Activated naive CD8-positive, alpha-beta T cell treated with anti-CD3 and anti-CD28 coated beads, Interleukin-2, amount 50 U/mL, for 24 hours (primary cell): ENCODE measurements around the gene MAP1LC3B2.

Experiments
- ATAC-seq: fragments of 150-1000 bp; cut with Tn5 transposase; one replicate; pipeline ENCODE4 v1.10.0; 2021
- DNase-seq: peaks from one replicate; pipeline ENCODE4 v3.0.0; 2021
- H3K27ac Mint-ChIP-seq: one replicate; pipeline ENCODE4 v1.8.0; 2021; ENCODE audit warnings: mild to moderate bottlenecking, mixed read lengths
- H3K27me3 Mint-ChIP-seq: one replicate; pipeline ENCODE4 v1.8.0; 2021; ENCODE audit warnings: mixed read lengths
- H3K36me3 Mint-ChIP-seq: one replicate; pipeline ENCODE4 v1.8.0; 2021; ENCODE audit warnings: low read depth, mixed read lengths
- H3K4me1 Mint-ChIP-seq: one replicate; pipeline ENCODE4 v1.8.0; 2021; ENCODE audit warnings: mixed read lengths
- H3K4me3 Mint-ChIP-seq: one replicate; pipeline ENCODE4 v1.8.0; 2021; ENCODE audit warnings: mild to moderate bottlenecking, moderate library complexity, mixed read lengths
- H3K9me3 Mint-ChIP-seq: one replicate; pipeline ENCODE4 v1.8.0; 2021; ENCODE audit warnings: mixed read lengths

MAP1LC3B2 gene

DNA sequence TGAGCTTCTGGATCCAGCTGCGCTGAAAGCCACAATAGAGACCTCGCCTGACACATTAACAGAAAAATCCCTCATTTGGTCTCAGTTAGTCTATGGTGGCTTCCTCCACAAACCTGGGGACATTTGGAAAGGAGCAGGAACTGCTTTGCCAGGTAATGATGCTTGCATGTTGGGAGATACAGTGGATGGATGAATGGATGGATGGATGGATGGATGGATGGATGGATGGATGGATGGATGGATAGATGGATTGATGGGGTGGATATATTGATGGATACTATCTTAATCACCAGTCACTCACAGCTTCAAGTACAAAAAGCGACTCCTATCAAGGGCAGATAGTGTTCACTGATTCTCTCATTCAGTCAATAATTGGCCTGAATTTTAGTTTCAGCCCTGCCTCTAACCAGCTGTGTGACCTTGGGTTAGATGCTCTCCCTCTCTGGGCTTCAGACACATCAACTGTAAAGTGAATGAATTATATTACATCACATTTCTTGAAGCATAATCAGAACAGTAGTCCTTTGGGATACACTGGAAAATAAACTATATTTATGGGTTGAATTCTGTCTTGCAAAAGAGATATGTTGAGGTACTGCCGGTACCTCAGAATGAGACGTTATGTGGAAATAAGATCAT, 29.3 kb downstream of the MAP1LC3B2 start:
- Mint-ChIP-seq H3K36me3 (no peaks in the 10 kb centered on the region), H3K9me3 (peaks cover 4% of the 10 kb centered on the region), H3K27ac (no peak overlapping the region), H3K4me3 (no peak overlapping the region), H3K27me3 (no peaks in the 10 kb centered on the region), H3K4me1 (peaks cover 11% of the 10 kb centered on the region)
- DNase-seq: no peak
- no peak for ATAC-seq

DNA sequence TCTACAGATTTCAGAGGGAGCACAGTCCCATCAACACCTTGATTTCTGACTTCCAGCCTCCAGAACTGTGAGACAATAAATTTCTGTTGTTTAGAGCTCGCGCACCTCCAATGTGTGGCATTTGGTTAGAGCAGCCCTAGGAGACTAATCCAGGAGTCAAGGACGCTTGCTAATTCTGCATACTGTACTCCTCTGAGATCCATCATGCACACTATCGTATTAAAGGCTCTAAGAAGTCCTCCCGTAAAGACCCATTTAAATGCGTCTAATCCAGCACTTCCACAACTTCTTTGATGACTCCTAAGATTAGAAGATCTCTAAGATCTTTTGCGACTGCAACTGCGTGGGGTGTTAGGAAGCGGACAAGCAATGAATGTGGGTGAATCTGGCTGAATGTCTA, 30.4 kb downstream of the MAP1LC3B2 start:
- ATAC-seq (no peak), DNase-seq (no peak)
- Mint-ChIP-seq H3K36me3 (no peaks in the 10 kb centered on the region), H3K27me3 (no peaks in the 10 kb centered on the region), H3K4me1 (peaks cover 18% of the 10 kb centered on the region), H3K27ac (no peak overlapping the region), H3K9me3 (peaks cover under 1% of the 10 kb centered on the region), H3K4me3 (no peak overlapping the region)

DNA sequence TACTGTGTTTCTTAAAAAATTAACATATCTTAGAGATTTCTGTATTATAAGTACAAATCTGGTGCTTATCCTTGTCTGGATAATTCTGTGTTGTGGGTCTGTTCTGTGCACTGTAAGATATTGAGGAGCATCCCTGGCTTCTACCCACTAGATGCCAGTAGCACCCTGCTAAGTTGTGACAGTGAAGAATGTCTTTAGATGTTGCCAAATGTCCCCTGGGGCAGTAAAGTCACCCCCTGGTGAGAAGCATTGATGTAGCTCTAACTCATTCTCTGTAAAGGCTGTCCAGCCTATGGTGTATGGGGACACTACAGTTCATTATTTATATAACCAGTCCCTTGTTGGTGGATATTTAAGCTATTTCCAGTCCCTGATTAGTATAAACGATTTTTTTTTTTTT, 31.4 kb downstream of the MAP1LC3B2 start:
- ATAC-seq (no peak), DNase-seq (no peak)
- Mint-ChIP-seq H3K9me3 (no peaks in the 10 kb centered on the region), H3K4me1 (peaks cover 25% of the 10 kb centered on the region), H3K27ac (no peak overlapping the region), H3K4me3 (no peak overlapping the region), H3K27me3 (no peaks in the 10 kb centered on the region), H3K36me3 (no peaks in the 10 kb centered on the region)

DNA sequence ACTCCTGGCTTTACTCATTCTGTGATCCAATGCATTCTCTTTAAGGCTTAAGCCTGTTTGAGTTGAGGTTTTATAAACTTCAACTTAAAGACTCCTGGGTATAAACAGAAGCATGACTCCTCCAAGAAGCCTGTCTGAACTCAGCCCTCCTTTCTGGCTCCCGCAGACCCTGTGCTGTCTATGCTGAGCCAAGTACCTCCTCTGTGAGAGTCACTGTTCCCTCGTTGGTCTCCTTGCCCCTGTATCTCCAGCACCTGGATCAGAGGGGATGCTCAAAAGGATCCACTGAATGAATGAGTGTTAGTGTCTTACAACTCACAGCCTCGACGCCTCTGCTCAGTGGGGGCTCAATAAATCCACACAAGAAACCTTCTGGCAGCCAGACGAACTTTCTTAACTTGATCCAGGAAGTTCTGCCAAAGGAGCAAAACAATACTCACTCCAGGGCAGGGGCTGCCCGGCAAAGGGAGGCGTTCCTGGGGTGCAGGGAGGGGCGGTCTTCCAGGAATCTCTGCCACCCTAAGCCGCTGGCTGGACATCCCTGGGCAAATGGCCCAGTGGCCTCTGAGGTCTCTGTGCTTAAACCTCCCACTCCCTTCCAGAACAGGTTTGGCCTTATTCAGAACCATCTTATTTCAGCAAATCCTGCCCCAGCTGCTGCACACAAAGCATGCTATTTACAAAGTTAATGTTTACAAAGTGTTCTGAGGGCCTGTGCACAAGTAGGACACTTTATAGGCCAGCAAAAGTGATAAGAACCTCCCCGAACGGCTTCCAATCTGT, 32.9 kb downstream of the MAP1LC3B2 start:
- no peak for DNase-seq
- no peaks in the 10 kb centered on the region for H3K9me3 Mint-ChIP-seq
- no peak overlapping the region for H3K4me3 Mint-ChIP-seq
- no peaks in the 10 kb centered on the region for H3K27me3 Mint-ChIP-seq
- H3K27ac Mint-ChIP-seq: peak overlapping the region; percentile 33
- H3K36me3 Mint-ChIP-seq: no peaks in the 10 kb centered on the region
- ATAC-seq: no peak
- H3K4me1 Mint-ChIP-seq: peaks cover 25% of the 10 kb centered on the region

DNA sequence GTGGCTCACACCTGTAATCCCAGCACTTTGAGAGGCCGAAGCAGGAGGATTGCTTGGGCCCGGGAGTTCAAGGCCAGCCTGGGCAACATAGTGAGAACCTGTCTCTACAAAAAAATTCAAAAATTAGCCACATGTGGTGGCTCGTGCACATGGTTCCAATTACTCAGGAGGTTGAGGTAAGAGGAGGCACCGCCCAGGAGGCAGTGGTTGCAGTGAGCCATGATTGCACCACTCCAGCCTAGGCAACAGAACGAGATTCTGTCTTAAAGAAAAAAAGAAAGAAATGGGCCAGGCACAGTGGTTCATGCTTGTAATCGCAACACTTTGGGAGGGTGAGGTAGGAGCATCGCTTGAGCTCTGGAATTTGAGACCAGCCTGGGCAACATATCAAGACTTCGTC, 33.5 kb downstream of the MAP1LC3B2 start:
- H3K4me1 Mint-ChIP-seq: peaks cover 25% of the 10 kb centered on the region
- no peak overlapping the region for H3K27ac Mint-ChIP-seq
- no peak overlapping the region for H3K4me3 Mint-ChIP-seq
- H3K36me3 Mint-ChIP-seq: no peaks in the 10 kb centered on the region
- no peak for ATAC-seq
- H3K27me3 Mint-ChIP-seq: no peaks in the 10 kb centered on the region
- DNase-seq: no peak
- H3K9me3 Mint-ChIP-seq: no peaks in the 10 kb centered on the region

DNA sequence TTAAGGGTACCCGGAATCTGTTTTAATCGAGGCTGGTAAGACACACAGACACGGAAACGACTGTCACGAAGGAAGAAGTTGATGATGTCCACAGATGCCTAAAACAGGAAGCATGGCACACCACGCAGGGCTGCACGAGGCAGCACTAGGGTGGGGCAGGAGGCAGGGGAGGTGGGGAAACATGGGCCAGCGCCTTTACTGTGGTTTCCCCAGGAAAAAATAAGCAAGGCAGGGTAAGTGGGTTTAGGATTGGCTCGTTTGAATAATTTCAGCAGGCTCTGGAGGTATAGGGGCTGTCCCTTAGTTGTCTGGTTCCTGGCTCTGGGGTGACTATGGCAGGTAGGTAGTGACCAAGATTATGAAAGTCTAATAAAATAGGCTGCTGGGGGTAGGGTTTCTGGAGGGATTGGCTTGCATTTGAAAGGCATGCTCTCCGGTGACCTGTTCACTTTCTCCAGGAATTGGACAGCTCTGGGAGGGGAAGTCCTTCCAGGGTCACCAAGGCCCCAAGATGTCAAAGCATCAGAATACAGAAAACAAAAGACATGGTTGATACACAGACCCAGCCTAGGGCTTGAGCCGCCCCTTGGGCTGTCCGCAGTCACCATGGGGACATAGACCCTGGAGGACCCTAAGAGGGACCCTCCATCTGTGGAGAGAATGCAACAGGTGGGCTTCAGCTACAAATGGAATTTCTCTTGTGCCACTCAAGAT, 35.3 kb downstream of the MAP1LC3B2 start:
- Mint-ChIP-seq H3K4me1 (peaks cover 25% of the 10 kb centered on the region), H3K9me3 (no peaks in the 10 kb centered on the region), H3K4me3 (no peak overlapping the region), H3K27me3 (no peaks in the 10 kb centered on the region), H3K27ac (peak overlapping the region; percentile 80), H3K36me3 (no peaks in the 10 kb centered on the region)
- ATAC-seq (peak; percentile 87), DNase-seq (peak; percentile 44)

DNA sequence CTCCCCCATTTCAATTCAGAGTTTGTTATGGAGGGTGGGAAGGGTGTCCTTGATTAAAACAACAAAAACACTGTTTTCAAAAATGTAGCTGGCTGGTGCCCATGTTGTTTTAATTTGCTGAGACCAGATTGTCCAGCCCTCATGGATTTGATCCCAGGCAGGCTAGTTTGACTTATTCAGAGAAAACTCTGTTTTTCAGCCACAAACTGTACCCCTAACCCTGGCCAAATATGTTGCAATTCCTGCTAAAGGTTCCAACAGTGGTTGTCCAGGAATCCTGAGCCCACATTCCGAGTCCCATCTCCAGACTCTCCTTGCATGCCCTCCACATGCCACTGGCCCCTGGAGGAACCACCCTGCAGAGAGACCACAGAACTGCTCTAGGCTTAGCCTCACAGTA, 36.0 kb downstream of the MAP1LC3B2 start:
- H3K27me3 Mint-ChIP-seq: no peaks in the 10 kb centered on the region
- H3K36me3 Mint-ChIP-seq: no peaks in the 10 kb centered on the region
- peaks cover 28% of the 10 kb centered on the region for H3K4me1 Mint-ChIP-seq
- no peak for ATAC-seq
- no peaks in the 10 kb centered on the region for H3K9me3 Mint-ChIP-seq
- no peak for DNase-seq
- H3K27ac Mint-ChIP-seq: no peak overlapping the region
- H3K4me3 Mint-ChIP-seq: no peak overlapping the region

DNA sequence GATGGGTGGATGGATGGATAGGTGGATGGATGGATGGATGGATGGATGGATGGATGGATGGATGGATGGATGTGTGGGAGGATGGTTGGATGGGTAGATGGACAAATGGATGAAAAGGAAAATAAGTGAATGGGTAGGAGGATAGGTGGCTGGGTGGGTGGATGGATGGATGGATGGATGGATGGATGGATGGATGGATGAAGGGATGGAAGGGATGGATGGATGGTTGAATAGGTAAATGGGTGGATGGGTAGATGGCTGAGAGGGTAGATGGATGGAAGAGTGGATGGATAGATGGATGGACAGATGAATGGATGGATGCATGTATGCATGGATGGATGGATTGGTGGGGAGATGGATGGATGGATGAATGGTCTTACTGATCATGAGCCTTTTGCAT, 36.5 kb downstream of the MAP1LC3B2 start:
- Mint-ChIP-seq H3K36me3 (no peaks in the 10 kb centered on the region), H3K27ac (no peak overlapping the region), H3K27me3 (no peaks in the 10 kb centered on the region), H3K9me3 (no peaks in the 10 kb centered on the region), H3K4me3 (no peak overlapping the region), H3K4me1 (peaks cover 28% of the 10 kb centered on the region)
- no peak for DNase-seq
- ATAC-seq: no peak

DNA sequence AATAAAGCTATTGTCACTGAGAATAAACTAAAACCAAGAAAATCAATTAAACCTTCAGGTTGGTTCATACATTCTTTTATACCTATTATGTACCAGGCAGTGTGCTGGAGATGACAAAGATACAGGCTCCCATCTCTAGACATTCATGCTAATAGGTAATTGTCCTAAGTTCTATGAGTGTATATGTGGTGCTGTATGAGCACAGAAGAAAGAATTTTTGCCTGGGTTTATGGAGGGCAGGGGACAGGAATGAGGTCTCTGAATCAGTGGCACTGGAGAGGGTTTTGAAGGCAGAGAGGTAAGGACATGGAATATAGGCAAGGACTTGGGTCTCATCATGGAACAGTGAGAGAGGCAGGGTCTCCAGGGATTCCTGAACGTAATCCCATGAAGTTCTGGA, 38.7 kb downstream of the MAP1LC3B2 start:
- Mint-ChIP-seq H3K4me1 (peaks cover 28% of the 10 kb centered on the region), H3K9me3 (no peaks in the 10 kb centered on the region), H3K4me3 (no peak overlapping the region), H3K27me3 (no peaks in the 10 kb centered on the region), H3K36me3 (no peaks in the 10 kb centered on the region), H3K27ac (no peak overlapping the region)
- DNase-seq (no peak), ATAC-seq (no peak)

DNA sequence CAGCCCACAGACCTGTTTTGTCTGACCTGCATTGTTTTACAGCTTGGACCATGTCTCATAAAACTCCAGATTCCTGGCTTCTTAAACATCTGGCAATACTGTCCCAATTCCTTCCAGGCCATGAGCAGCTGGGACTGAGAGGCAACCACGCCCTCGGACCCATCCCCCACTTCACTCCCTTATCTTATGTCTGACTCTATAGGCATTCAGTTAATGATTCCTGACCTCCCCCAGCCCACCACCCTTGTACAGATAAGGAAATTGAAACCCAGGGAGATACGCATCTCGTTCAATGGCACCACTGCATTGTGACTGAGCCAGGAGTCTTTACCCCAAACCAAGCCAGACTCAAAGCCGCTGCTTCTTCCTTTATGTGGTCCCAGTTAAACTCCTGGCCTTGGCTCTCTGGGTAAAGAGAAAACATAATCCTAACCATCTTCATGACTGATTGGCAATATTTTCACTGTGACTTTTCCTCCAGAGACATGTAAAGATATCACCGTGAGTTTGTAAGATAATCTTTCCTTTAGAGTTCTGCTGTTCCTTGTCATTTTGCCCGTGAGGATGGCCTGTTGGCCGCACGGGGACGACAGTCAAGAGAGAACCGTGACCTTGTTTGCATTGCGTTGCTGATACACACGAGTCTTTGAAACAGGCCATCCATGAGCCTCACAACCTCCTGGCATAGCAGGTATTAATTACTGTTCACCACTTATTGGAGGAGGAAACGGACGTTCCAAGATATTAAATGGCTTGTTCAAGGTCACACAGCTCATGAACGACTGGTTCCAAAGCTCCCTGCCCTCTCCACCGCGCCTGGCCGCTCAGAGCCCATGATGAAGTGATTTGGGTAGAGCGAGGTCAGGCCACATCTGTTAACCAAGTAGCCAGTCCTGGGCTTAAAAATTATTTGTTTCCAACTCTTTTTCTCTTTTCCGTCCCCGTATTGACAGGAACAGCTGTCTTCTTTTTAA, 39.4 kb downstream of the MAP1LC3B2 start:
- ATAC-seq (no peak), DNase-seq (no peak)
- Mint-ChIP-seq H3K36me3 (no peaks in the 10 kb centered on the region), H3K27ac (no peak overlapping the region), H3K27me3 (no peaks in the 10 kb centered on the region), H3K4me3 (no peak overlapping the region), H3K9me3 (no peaks in the 10 kb centered on the region), H3K4me1 (peaks cover 28% of the 10 kb centered on the region)

DNA sequence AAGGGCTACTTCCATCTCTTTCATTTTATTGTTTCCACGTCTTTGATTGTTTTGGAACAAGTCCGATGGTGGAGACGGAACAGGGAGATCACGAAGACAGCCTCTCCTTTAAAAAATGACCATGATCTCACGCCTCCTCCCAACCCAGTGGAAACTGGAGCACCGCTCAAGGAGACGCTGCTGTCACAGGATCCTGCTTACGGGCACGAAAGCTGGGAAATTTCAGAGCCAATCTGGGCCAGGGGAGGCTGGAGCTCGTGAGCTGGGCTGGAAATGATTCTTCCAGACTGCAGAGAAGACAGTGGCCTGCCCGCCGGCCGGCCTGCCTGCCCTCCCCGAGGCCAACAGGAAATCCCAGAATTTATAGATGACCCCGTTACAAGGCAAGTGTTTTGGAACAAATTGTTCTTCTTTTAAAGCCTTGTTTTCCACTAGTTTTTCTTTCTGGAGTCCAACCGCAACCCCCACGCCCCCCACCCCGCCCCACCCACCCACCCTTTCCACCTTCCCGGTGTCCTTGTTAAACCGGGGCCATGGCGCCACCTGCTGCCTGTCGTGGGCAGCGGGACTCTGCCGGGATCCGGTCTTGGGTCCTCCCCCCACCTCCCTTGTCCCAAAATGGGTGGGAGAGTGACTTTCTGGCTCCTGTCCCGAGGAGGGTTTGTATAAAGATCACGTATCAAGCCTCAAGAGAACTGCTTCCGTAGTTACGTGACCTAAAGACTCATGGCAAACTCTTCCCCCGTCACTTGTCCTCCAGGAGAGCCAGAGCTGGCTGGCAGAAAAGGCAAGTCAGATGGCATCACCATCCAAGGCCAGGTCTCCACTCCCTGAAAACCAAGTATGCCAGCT, 40.3 kb downstream of the MAP1LC3B2 start:
- H3K4me3 Mint-ChIP-seq: peak overlapping the region; percentile 8
- ATAC-seq (no peak), DNase-seq (peak; percentile 76)
- H3K27me3 Mint-ChIP-seq: no peaks in the 10 kb centered on the region
- H3K36me3 Mint-ChIP-seq: no peaks in the 10 kb centered on the region
- H3K4me1 Mint-ChIP-seq: peaks cover 21% of the 10 kb centered on the region
- no peak overlapping the region for H3K27ac Mint-ChIP-seq
- H3K9me3 Mint-ChIP-seq: no peaks in the 10 kb centered on the region

DNA sequence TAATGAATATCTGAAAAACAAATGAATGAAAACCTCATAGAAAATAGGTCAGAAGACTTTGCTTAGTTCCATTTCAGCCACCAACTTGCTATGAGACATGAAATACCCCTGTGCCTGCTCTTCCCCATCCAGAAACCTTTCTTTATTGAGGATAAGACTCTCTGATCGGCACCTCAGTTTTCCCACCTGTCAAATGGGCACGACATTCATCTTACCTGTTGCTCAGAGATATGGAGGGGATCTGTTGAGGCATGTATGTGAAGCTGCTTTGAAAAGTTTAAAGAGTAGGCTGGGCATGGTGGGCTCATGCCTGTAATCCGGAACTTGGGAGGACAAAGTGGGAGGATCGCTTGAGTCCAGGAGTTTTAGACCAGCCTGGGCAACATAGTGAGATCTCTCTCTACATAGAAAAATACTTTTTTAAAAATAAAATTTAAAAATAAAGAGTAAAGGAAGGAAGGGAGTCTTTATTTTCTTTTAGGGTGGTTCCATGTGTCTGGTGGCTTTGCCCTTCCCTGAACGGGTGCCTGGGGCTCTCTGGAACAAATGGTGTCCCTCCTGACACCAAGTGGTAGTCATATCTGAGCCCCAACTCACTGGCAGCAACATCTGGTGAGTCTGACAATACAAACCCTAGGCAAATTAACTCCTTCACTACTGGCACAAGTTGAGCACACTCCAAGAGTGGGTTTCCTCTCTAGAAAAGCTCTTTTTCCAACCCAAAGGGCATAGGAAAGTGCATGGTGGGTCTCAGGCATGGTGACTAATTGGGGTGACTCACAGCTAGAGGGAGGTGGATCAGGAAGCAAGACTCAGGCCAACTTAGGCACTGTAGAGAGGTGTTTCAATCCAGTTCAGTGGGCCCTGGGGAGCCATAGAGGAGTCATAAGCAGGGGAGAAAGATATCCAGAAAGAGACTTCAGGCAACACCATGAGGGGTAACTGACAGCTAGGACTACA, 42.1 kb downstream of the MAP1LC3B2 start:
- no peaks in the 10 kb centered on the region for H3K36me3 Mint-ChIP-seq
- peak overlapping the region; percentile 2 for H3K27ac Mint-ChIP-seq
- no peak overlapping the region for H3K4me3 Mint-ChIP-seq
- ATAC-seq (peak; percentile 90), DNase-seq (peak; percentile 18)
- H3K9me3 Mint-ChIP-seq: no peaks in the 10 kb centered on the region
- no peaks in the 10 kb centered on the region for H3K27me3 Mint-ChIP-seq
- H3K4me1 Mint-ChIP-seq: peaks cover 13% of the 10 kb centered on the region
